RPMI7951 (cell line): Measurements from ENCODE around the gene OR56B4. TPM values are rescaled to one million over a fixed set of nuclear protein-coding genes. Genes with fewer than 3 reads are reported as not detected.
"Not testable (repeated sequence)": the region's sequence is repeated elsewhere in the genome, so short reads cannot be mapped to it uniquely, and the experiment has no call there.

ENCODE experiments used
- DNase-seq: peaks from one replicate; pipeline ENCODE4 v3.0.0-alpha.2; 2012; ENCODE audit warnings: low read depth
- total RNA-seq: library from RNA; depleted of rRNA; stranded (reverse); fragments of >200 nt; shearing (Covaris generic); gene quantifications from 2 replicates; pipeline ENCODE4 v1.2.3, GENCODE V29; 2014; rRNA removed

Gene OR56B4, protein sequence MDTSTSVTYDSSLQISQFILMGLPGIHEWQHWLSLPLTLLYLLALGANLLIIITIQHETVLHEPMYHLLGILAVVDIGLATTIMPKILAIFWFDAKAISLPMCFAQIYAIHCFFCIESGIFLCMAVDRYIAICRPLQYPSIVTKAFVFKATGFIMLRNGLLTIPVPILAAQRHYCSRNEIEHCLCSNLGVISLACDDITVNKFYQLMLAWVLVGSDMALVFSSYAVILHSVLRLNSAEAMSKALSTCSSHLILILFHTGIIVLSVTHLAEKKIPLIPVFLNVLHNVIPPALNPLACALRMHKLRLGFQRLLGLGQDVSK
- total RNA-seq, result not detected in 2 replicates

GRCh38 chr11:6107384-6107783 is at the start of gene OR56B4:
Gene OR56B4, plus strand, starts transcription at chr11:6107684. Its CDS starts 95 bp downstream, at chr11:6107779.
- not testable (repeated sequence) for DNase-seq

DNA sequence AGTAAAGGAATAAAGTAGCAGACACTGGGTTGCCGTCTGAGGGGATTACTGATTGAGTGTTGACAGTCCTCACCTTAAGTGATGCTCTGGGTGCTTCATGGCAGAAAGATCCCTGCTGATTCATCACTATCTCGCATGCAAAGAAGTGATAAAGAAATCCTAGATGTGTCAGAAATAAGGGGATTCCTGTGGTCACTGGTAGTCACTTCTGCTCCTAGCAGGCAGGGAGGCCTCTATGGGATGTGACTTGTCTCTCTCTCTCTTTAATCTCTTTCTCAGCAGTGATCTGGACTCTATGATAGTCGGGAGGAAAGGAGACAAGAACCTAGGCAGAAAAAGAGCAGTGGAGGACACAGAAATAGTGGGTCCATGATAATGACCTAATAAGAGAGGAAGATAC is 46.0 kb upstream of the OR56B4 start:
- peak; percentile 2 for DNase-seq

GRCh38 chr11:6062691-6063358 is 44.7 kb upstream of the OR56B4 start:
- no peak for DNase-seq

DNA sequence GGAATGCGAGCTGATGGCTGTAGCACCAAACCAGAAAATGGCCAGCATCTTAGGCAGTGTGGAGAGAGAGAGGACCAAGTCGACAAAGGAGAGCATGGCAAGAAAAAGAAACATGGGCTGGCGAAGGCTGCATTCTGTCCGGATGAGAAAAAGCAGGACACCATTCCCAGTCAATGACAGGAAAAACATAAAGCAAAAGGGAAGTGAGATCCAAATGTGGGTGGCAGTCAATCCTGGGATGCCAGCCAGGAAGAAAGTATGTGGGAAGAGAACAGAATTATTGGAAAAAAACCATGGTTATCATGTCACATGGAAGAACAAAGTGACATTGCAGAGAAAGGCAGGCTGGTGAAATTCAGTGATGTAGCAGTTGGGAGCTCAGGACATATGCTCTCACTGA is 40.0 kb upstream of the OR56B4 start:
- no peak for DNase-seq

DNA sequence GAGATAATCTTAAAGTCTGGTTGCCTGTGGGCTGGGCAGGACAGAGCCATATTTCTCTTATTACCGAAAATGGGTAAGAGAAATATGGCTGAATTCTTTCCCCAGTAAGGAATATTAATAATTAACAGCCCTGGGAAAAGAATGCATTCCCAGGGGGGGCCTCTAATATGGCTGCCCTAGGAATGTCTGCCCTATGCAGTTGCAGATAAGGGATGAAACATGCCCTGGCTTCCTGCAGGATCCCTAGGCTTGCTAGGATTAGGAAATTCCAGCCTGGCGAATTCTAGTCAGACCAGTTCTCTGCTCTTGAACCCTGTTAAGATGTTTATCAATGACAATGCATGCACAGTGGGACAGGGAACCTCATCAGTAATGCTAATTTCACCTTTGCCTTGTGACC is 31.0 kb upstream of the OR56B4 start:
- not testable (repeated sequence) for DNase-seq

DNA sequence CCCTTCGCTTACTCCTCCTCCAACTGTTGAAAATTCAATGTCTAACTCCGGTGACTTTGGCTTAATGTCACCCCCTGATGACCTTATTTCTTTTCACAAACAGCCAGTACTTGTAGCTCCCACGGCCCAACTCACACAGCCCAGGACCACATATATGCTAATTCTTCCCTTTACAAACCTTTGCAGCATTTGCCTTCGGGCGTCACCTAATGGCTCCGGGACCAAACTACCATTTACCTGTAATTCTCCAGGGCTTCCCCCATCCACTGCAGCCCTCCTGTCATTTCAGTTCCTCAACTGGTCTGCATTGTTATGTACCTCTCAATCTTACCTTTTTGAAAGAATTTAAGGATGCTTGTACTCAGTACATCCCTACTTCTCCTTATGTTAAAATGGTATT is 29.8 kb upstream of the OR56B4 start:
- no peak for DNase-seq

DNA sequence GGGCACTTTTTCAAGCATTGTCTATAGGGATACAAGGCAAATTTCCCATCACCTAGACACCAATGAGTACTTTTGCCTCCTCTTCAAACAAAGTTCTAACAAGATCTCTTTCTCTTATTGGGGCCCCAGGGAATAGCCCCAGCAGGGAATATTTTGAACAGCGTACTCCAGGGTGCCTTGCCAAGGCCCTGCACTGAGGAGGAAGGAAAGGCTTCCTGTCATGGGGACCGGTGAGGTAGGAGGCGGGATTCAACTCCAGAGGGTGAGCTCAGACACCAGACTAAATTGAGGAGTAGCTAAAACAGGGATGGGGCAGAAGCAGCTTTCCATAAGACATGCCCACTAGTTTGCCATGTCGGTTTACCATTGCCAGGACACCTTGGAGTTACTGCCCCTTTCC is 28.0 kb upstream of the OR56B4 start:
- DNase-seq, result no peak

DNA sequence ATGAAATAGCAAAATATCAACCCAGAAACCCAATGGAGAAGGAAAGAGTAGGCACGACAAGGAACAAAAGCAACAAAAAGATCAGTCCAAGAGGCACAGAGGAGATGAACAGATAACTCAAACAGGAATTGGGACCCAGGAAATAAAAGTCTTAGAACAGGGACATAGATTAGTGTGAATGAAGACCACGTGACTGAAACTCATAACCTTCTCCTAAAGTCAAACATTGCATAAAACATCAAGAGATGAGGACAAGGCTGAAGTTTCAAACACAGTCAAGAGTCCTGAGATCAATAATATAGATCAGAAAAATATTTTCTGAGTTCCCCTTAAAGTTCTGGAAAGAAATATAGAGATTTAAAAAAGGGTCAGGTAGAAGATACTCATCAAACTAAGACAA is 24.4 kb upstream of the OR56B4 start:
- no peak for DNase-seq

DNA sequence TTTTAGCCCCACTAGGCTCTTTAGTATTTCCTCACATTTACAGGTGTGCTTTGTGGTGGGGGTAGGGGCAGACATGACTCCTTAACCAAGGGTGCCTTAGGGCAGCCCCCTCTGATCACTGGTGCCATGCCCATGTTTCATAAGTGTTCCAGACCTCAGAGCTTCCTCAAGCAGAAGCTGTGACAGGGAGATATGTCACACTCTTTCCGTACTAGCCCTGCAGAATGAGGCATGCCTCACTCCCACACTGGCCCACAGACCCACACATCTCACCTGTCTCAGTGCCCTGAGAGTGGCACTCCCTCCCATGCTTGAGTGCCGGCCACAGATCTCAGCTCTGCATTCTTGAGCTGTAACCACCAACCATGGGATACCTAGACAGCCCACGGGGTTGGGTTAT is 22.9 kb upstream of the OR56B4 start:
- no peak for DNase-seq

DNA sequence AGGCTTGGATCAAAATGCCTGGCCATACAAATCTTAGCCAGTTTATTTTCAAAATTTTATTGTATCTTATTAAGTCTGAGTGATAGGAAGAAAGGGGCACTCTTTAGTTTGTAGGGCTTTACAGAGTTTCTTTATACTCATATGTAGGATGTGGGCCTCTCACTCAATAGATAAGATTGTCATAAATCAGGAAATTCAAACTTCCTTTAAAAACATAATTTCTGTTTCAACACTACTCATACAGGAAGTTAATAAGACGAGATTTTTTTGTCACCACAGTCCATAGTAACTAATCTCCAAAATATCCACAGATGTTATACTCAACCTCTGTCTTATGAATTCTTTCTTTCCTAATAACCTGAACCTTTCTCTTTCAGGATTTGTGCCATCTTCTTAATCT is 13.3 kb upstream of the OR56B4 start:
- DNase-seq, result no peak

- no peak for DNase-seq
These were observed 11.7 kb upstream of the OR56B4 start for GRCh38 chr11:6095798-6096197.

- peak; percentile 8 for DNase-seq
These were observed 11.1 kb upstream of the OR56B4 start for GRCh38 chr11:6096417-6096816.

DNA sequence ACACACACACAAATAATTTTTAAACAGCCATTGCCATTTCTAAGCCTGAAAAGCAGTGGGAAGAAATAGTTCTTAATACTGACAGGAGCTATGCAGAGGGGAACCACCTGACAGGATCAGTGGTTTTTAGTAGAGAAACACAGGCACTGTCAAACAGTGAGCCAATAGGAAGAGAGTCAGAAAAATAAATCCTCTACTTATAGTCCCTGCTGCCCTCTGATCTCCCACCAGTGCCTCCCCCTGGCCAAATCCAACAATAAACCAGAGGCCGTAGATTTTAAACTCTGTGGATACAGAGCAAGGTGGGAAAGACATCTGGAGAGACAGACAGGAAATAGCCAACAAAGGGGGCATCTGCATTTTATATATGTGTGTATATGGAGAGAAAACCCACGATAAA is 7.9 kb upstream of the OR56B4 start:
- no peak for DNase-seq

DNA sequence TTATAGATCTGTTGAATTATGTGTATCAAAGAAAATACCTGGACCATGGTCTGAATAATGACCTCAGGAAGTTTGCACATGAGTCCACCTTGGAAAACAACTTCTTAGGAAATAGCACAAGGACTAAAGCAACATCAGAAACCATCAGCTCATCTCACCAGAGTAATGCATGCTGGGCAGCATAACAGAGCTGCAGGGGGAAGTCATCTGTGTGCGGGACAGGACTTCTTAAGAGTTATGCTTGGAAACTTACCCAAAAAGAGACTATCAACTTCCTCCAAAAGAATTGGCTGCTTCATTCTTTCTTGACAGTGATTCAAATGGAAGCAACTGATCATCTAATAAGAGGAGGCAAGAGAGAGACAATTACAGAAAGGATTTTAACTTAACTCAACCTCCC is 2.5 kb downstream of the OR56B4 start:
- DNase-seq, result no peak

DNA sequence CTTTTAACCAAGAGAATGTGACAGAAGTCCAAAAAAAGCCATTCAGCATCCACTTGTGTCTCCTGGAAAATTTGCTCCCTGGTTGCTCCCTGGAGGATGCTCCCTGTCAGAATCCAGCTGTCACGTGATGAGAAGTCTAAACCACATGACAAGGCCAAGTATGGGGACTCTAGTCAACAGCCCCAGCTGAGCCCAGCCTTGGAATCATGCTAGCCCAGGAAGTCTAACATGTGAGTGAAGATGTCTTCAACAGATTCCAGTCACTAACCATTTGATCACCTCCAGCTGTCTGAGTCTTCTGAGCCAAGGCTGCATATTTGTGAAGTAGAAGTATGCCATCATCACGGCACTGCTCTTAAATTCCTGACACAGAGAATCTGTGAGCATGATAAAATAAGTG is 4.2 kb downstream of the OR56B4 start:
- no peak for DNase-seq

DNA sequence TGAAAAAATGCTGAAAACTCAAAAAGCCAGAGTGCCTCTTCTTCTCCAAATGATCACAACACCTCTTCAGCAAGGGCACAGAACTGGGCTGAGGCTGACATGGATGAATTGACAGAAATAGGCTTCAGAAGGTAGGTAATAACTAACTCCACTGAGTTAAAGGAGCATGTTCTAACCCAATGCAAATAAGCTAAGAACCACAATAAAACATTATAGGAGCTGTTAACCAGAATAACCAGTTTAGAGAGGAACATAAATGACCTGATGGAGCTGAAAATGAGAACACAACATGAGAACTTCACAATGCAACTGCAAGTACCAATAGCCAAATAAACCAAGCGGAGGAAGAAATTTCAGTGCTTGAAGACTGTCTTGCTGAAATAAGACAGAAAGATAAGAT is 9.2 kb downstream of the OR56B4 start:
- DNase-seq, result no peak

- no peak for DNase-seq
These were observed 16.8 kb downstream of the OR56B4 start for GRCh38 chr11:6124245-6124644.

DNA sequence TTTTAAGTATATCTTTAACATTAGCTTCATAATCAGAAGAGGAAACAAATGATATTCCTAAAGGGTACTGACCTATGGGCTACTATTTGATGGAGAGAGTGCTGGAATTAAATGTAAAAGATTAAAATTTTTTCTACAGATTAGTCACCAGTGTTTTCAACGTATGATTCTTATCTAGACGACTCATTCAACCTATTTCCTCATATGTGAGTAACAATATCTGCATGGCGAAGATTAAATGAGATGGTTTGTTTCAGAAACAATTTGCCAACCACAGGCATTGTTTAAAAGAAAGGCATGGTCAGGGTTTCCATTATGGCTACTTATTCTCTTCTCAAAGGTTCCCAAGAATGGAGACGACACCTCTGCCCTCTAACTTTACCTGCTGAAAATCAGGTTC is 20.4 kb downstream of the OR56B4 start:
- DNase-seq, result peak; percentile 2

DNA sequence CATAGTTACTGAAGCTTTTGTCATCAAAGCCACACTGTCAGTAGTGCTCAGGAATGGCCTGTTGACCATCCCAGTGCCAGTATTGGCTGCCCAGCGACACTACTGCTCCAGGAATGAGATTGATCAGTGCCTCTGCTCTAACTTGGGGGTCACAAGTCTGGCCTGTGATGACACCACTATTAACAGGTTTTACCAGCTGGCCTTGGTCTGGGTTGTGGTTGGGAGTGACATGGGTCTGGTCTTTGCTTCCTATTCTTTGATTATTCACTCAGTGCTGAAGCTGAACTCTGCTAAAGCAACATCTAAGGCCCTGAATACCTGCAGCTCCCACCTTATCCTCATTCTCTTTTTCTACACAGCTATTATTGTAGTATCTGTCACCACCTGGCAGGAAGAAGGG is 21.5 kb downstream of the OR56B4 start:
- DNase-seq, result no peak

GRCh38 chr11:6129635-6130034 is 22.2 kb downstream of the OR56B4 start:
- no peak for DNase-seq

DNA sequence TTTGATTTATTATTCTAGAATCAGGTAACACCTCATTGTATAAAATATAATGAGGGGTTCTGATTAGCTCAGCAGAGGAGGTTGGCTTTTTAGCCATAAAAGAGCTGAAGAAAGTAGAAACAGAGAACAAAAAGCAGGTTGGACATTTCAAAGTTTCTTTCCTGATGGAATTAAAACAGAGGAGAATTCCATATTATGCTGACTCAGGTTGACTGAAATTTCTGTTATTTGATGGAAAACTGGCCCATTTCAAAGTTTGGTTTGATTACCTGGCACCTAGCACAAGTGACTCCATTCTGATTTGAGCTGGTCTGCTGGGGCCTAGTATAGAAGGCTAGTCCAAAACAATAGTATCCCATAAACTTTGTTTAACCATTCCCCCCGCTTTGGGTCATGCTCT is 24.9 kb downstream of the OR56B4 start:
- no peak for DNase-seq

DNA sequence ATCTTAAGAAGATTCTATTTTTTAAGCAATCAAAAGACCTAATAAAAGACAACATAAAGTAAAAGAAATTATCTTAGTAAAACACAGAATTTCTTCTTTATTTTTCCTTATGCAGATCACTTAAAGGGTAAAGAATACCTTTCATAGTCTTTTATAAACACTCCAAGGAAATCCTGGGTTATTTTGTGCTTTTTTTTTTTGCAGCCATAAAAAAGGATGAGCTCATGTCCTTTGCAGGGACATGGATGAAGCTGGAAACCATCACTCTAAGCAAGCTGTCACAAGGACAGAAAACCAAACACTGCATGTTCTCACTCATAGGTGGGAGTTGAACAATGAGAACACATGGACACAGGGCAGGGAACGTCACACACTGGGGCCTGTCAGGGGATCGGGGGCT is 28.5 kb downstream of the OR56B4 start:
- DNase-seq, result not testable (repeated sequence)

DNA sequence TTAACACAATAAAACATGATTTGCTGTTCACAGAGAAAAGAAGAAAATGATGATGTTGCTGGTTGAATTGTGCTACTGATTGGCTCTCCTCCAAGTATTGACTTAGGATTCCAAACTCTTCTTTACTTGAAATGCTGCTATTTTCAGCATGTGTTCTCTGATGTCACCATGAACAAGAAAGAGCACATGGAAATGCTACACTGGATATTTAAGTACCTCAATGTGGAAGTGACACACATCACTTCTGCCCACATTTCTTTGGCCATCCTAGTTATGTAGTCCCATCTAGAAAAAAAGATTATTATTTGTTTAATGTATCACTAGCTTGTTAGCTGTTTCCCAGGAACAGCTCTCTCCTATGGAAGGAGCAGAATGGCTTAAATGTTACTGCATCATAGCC is 35.5 kb downstream of the OR56B4 start:
- DNase-seq, result no peak

DNA sequence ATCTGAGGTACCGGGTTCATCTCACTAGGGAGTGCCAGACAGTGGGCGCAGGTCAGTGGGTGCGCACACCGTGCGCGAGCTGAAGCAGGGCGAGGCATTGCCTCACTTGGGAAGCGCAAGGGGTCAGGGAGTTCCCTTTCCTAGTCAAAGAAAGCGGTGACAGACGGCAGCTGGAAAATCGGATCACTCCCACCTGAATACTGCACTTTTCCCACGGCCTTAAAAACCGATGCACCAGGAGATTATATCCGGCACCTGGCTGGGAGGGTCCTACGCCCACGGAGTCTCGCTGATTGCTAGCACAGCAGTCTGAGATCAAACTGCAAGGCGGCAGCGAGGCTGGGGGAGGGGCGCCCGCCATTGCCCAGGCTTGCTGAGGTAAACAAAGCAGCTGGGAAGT is 36.3 kb downstream of the OR56B4 start:
- DNase-seq, result not testable (repeated sequence)
